Right lobe of liver (tissue), 6 donors: ENCODE measurements around the gene ACSS1. TPM values are rescaled to one million over a fixed set of nuclear protein-coding genes. Genes with fewer than 3 reads are reported as not detected.

Source experiments
- ATAC-seq, 4 donors: fragments of 200-7000 bp; cut with Tn5 transposase; one replicate each; pipeline ENCODE4 v1.9.1; 2020; ENCODE audit warnings: mild to moderate bottlenecking in 4 of 4, moderate library complexity in 4 of 4
- DNase-seq, 3 donors: peaks; one replicate each; pipeline ENCODE4 v3.0.0-alpha.2; 2020
- H3K27ac ChIP-seq, 3 donors: fragments of 200-600 bp; one replicate each; pipeline ENCODE4 v1.8.0; 2022
- H3K27me3 ChIP-seq, 2 donors: fragments of 200-600 bp; one replicate each; pipeline ENCODE4 v1.8.0; 2022
- H3K36me3 ChIP-seq, 4 donors: fragments of 200-600 bp; sonication (generic) in 1 of 4; one replicate each; pipeline versions ENCODE4 v1.5.1 to v1.8.0; 2017 to 2022; ENCODE audit warnings: control low read depth in 1 of 4
- H3K4me1 ChIP-seq, 4 donors: fragments of 200-600 bp; sonication (generic) in 1 of 4; one replicate each; pipeline versions ENCODE4 v1.5.1 to v1.8.0; 2017 to 2022; ENCODE audit warnings: control low read depth in 1 of 4
- H3K4me3 ChIP-seq, 3 donors: fragments of 200-600 bp; one replicate each; pipeline ENCODE4 v1.8.0; 2022
- H3K9me3 ChIP-seq, 4 donors: fragments of 200-600 bp; sonication (generic) in 1 of 4; one replicate each; pipeline versions ENCODE4 v1.5.1 to v1.8.0; 2017 to 2022; ENCODE audit warnings: control low read depth in 1 of 4
- POLR2A ChIP-seq: fragments of 450-650 bp; IDR thresholded peaks from one replicate; pipeline ENCODE4 v1.6.1; 2017; ENCODE audit warnings: antibody characterized with exemption, mild to moderate bottlenecking
- WGBS: methylation state at CpG from one replicate; pipeline ENCODE4 v1.1.6; 2018; ENCODE audit warnings: low coverage, low lambda C conversion rate; ENCODE audit not compliant: insufficient coverage; ENCODE audit errors: missing lambda C conversion rate; 5-methylcytosine and 5-hydroxymethylcytosine counted together
- intact Hi-C, 2 donors: fragments of 100-400 bp; cut with DNase I; formaldehyde crosslinking; loops; one replicate each; pipeline versions ENCODE4 v1.11.2 to v1.14.1; 2022
- total RNA-seq, 6 experiments: library from RNA; depleted of rRNA in 2 of 6; stranded (reverse); fragments of >200 nt in 2 of 6; fragmentation: NEBNext Ultra II Directional in 3 of 6; extraction: Animal tissue kit (Norgen Biotek cat#: 25700) in 3 of 6; gene quantifications; one replicate each; pipeline versions ENCODE4 v1.1.0 to v1.2.4, GENCODE V29; 2016 to 2023
- TF ChIP-seq, protein P1 (sequence below), 4 donors: fragments of 200-600 bp in 3 of 4; fragments of 450-650 bp in 1 of 4; IDR thresholded peaks; one replicate each; pipeline versions ENCODE4 v1.5.1 to v1.8.0; 2016 to 2022; ENCODE audit warnings: antibody characterized with exemption in 4 of 4, mild to moderate bottlenecking in 2 of 4
- donor health status: DM: no; HTN: yes; CAD: no.
- donor health status: DM: no; HTN: no; CAD: no.
- donor health status: DM: no; HTN: no; CAD: no.
- donor health status: DM: no; HTN: yes; CAD: no.
- donor health status: DM: no; HTN: yes; CAD: no.

The ACSS1 gene
- total RNA-seq, 6 experiments from 2014 or later, result 3.5 to 9.1 (median 6.3) TPM

DNA sequence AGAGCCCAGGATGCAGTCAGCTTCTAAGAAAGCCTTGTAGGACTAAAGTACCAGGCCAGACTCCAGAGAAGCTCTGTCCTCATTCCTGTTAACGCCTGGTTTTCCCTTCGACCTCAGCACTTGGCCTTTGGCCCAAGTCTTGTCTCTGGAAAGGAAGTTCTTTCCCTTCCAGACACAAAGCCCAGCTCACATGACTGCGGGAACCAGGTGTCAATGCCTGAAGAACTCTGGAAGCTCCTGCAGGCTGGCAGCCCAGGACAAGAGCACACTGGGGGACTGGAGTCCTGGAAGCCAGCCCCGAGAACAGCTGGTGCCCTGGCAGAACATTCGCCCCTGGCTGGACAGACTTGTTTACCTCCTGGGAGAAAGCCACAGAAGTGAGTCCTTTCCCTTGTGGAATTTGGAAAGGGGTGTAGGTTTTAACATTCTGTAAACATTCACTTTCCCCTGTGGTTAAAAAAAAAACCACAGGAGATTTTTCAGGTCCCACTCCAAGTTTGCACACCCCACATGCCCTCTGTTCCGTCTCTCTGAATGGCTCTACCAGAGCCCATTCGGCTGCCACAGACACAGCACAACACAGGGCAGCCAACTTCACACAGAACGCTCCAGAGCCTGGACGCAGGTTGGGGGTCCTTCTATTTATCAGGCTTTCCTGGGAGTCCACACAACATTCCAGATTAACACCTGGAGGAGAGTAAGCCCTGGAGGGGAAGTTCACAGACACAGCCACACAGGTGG, 18.1 kb downstream of the ACSS1 start:
- 15% methylated on average over 8 of the region's 9 CpGs for WGBS
- Histone ChIP-seq H3K27me3 (no peaks in the 10 kb centered on the region), H3K27ac (peak overlapping the region; percentile 6 to 53 (median 32)), H3K36me3 (no peaks in the 10 kb centered on the region), H3K4me1 (peaks cover 0 to 61% (median 28%) of the 10 kb centered on the region in 4 donors), H3K4me3 (no peak overlapping the region), H3K9me3 (no peaks in the 10 kb centered on the region)
- peak; percentile 75 to 96 (median 92) for DNase-seq
- peak; percentile 80 to 89 (median 87) for ATAC-seq
- no peak for TF ChIP-seq POLR2A
- TF ChIP-seq, protein P1, sequence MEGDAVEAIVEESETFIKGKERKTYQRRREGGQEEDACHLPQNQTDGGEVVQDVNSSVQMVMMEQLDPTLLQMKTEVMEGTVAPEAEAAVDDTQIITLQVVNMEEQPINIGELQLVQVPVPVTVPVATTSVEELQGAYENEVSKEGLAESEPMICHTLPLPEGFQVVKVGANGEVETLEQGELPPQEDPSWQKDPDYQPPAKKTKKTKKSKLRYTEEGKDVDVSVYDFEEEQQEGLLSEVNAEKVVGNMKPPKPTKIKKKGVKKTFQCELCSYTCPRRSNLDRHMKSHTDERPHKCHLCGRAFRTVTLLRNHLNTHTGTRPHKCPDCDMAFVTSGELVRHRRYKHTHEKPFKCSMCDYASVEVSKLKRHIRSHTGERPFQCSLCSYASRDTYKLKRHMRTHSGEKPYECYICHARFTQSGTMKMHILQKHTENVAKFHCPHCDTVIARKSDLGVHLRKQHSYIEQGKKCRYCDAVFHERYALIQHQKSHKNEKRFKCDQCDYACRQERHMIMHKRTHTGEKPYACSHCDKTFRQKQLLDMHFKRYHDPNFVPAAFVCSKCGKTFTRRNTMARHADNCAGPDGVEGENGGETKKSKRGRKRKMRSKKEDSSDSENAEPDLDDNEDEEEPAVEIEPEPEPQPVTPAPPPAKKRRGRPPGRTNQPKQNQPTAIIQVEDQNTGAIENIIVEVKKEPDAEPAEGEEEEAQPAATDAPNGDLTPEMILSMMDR (IDR thresholded peaks at IDR 0.05), result no peak
- intact Hi-C loops, result no loop called here

DNA sequence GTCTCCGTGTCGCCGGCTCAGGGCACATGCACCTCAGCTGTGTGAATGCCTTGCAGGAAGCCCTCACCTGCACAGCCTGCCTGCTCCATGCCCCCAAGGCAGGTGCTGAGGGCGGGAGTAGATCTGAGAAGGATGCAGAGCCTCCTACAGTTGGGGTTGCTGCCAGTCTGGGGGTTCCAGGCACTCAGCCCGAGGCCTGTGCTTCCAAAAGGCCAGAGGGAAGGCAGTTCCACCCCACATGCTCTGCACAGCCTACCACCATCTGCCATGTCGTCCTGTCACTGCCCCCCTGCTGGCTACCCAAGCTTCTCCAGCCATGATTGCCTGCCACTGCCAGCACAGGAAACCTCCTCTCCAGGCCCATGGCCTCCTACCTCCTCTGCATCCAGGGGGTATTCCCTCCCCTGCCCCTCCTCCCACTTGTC, 19.3 kb downstream of the ACSS1 start:
- Histone ChIP-seq H3K4me1 (peaks cover 0 to 52% (median 21%) of the 10 kb centered on the region in 4 donors), H3K4me3 (no peak overlapping the region), H3K36me3 (no peaks in the 10 kb centered on the region), H3K9me3 (no peaks in the 10 kb centered on the region), H3K27me3 (no peaks in the 10 kb centered on the region), H3K27ac (no peak overlapping the region)
- DNase-seq, result peak in 1 of 3 donors; percentile 42
- 80% methylated on average over 1 of the region's 6 CpGs for WGBS
- no peak for TF ChIP-seq POLR2A
- TF ChIP-seq, protein P1 (IDR thresholded peaks at IDR 0.05), result no peak
- intact Hi-C loops, result no loop called here
- ATAC-seq, result no peak

DNA sequence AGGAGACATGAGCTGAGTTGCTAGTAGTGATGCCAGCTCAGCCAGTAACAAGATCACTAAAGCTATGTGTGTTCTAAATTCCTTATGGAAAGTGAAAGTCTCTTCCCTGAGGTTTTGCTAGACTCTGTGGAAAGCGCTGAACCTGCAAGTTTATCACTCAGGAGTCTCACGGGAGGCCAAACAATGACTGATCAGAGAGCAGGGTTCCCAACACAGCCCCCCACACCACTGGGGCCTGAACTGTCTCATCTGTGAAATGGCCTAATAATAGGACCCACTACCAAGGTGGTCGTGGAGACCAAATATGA, 19.9 kb downstream of the ACSS1 start:
- Histone ChIP-seq H3K9me3 (no peaks in the 10 kb centered on the region), H3K27ac (no peak overlapping the region), H3K4me3 (no peak overlapping the region), H3K36me3 (no peaks in the 10 kb centered on the region), H3K27me3 (no peaks in the 10 kb centered on the region), H3K4me1 (peaks cover 0 to 48% (median 21%) of the 10 kb centered on the region in 4 donors)
- TF ChIP-seq POLR2A, result no peak
- TF ChIP-seq, protein P1 (IDR thresholded peaks at IDR 0.05), result no peak
- no peak for ATAC-seq
- 33% methylated on average over 1 of the region's 3 CpGs for WGBS
- peak in 1 of 3 donors; percentile 10 for DNase-seq
- intact Hi-C loops, result no loop called here

DNA sequence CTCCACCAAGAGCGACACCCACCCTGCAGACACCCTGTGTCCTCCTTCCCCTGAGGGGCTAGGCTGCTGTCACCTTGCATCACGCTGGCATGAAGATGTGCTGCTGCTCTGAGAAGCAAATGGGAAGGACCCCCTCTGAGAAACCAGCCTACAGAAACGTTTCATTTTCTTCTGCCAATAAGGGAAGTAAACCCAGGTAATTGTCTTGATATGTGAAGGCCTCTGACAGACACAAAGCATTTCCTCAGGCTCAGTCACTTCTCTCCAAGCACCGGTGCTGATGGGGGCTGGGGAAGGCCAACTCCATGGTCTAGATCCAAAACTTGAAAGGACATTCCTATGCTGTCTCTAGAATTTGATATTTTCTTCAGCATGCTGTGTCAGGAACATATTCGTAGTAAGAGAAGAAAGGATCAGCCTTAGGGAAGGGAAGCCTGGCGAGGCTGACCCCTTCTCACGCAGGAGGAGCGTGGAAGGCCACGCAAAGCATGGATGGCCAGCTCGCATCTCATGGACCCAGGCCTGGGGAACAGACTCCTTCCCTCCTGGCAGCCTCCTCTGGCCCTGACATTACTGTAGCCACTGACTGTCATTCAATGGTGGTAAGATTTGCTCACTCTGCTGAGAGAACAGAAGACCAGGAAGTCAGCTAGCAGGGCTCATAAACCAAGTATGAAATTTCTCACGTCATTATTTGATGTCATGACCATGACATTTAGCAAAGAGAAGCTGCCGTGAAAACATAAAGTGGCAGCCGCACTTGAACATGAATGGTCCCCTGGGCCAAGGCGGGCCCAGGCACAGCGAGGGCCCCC, 20.4 kb downstream of the ACSS1 start:
- ATAC-seq (no peak), DNase-seq (peak in 1 of 3 donors; percentile 13)
- no peak overlapping the region for H3K4me3 ChIP-seq
- no peak for TF ChIP-seq POLR2A
- TF ChIP-seq, protein P1 (IDR thresholded peaks at IDR 0.05), result no peak
- no peaks in the 10 kb centered on the region for H3K9me3 ChIP-seq
- H3K27ac ChIP-seq, result no peak overlapping the region
- H3K27me3 ChIP-seq, result no peaks in the 10 kb centered on the region
- H3K4me1 ChIP-seq, result peaks cover 0 to 42% (median 19%) of the 10 kb centered on the region in 4 donors
- H3K36me3 ChIP-seq, result no peaks in the 10 kb centered on the region
- WGBS, result 86% methylated on average over 12 of the region's 15 CpGs
- intact Hi-C loops, result no loop called here
